ENCODE results near the gene RALGPS1.

GRCh38 chr9:127091526-127091925 is 176.9 kb downstream of the RALGPS1 start:
- TF ChIP-seq NFRKB (IDR thresholded peaks at IDR 0.05) (no peak), FOXK2 (IDR thresholded peaks at IDR 0.05) (no peak), ZNF384 (IDR thresholded peaks at IDR 0.05) (no peak), TARDBP (IDR thresholded peaks at IDR 0.05) (no peak), SP1 (IDR thresholded peaks at IDR 0.05) (no peak), FOXM1 (IDR thresholded peaks at IDR 0.05; ENCODE audit: borderline replicate concordance) (no peak), L3MBTL2 (conservative IDR thresholded peaks at IDR 0.05) (no peak)

Measured in HEK293T (cell line).